MM.1S (cell line): Measurements from ENCODE around the gene SEMA4C.
A peak's percentile ranks its signal among the peaks of the same experiment; 100 is the strongest.

Source experiments
- DNase-seq: peaks from one replicate; pipeline ENCODE4 v3.0.0-alpha.2; 2015
- H2AFZ ChIP-seq: fragments of 300-600 bp; sonication (generic); 2 replicates; pipeline ENCODE4 v1.6.0; 2016; ENCODE audit warnings: antibody characterized with exemption, low read length
- H3F3A ChIP-seq: fragments of 300-600 bp; sonication (generic); 2 replicates; pipeline ENCODE4 v1.6.1; 2016; ENCODE audit warnings: mild to moderate bottlenecking, antibody characterized with exemption, low read length, moderate library complexity, mixed read lengths; ENCODE audit not compliant: insufficient read depth
- H3K27ac ChIP-seq: fragments of 300-600 bp; sonication (generic); 2 replicates; pipeline ENCODE4 v1.5.1; 2016; ENCODE audit warnings: mild to moderate bottlenecking, low read length
- H3K27me3 ChIP-seq: fragments of 300-600 bp; sonication (generic); replicated peaks from 2 replicates; pipeline ENCODE4 v1.6.0; 2016; ENCODE audit warnings: low read length; ENCODE audit not compliant: insufficient read depth
- H3K36me3 ChIP-seq: fragments of 300-600 bp; sonication (generic); replicated peaks from 2 replicates; pipeline ENCODE4 v1.6.1; 2016; ENCODE audit warnings: mild to moderate bottlenecking, low read length, mixed read lengths; ENCODE audit not compliant: insufficient read depth
- H3K4me1 ChIP-seq: fragments of 300-600 bp; sonication (generic); 2 replicates; pipeline ENCODE4 v1.6.1; 2016; ENCODE audit warnings: low read length, mixed read lengths
- H3K4me2 ChIP-seq: fragments of 300-600 bp; sonication (generic); 2 replicates; pipeline ENCODE4 v1.6.0; 2016; ENCODE audit warnings: low read depth, low read length
- H3K4me3 ChIP-seq: fragments of 300-600 bp; sonication (generic); 2 replicates; pipeline ENCODE4 v1.5.1; 2016; ENCODE audit warnings: low read length, mixed read lengths
- H3K79me2 ChIP-seq: fragments of 300-600 bp; sonication (generic); 2 replicates; pipeline ENCODE4 v1.6.1; 2016; ENCODE audit warnings: mixed run types, low read length, mixed read lengths
- H3K9ac ChIP-seq: fragments of 300-600 bp; sonication (generic); 2 replicates; pipeline ENCODE4 v1.6.1; 2016; ENCODE audit warnings: low read length, mixed read lengths
- H3K9me2 ChIP-seq: fragments of 300-600 bp; sonication (generic); replicated peaks from 2 replicates; pipeline ENCODE4 v1.6.1; 2016; ENCODE audit warnings: mild to moderate bottlenecking, low read length, mixed read lengths; ENCODE audit not compliant: insufficient read depth
- H3K9me3 ChIP-seq: fragments of 300-600 bp; sonication (generic); replicated peaks from 2 replicates; pipeline ENCODE4 v1.6.1; 2016; ENCODE audit warnings: mild to moderate bottlenecking, low read length, mixed read lengths; ENCODE audit not compliant: insufficient read depth
- H4K20me1 ChIP-seq: fragments of 300-600 bp; sonication (generic); 2 replicates; pipeline ENCODE4 v1.6.1; 2016; ENCODE audit warnings: mild to moderate bottlenecking, low read length, moderate library complexity, mixed read lengths; ENCODE audit not compliant: insufficient read depth
- EZH2 ChIP-seq: fragments of 300-600 bp; sonication (generic); optimal IDR thresholded peaks from 2 replicates; pipeline ENCODE3; 2017; ENCODE audit warnings: low read depth, mild to moderate bottlenecking, antibody characterized with exemption, low read length, mixed read lengths
- EZH2phosphoT487 ChIP-seq: fragments of 300-600 bp; sonication (generic); IDR thresholded peaks from 2 replicates; pipeline ENCODE4 v1.6.1; 2018; ENCODE audit warnings: antibody characterized with exemption, low read length
- TF ChIP-seq, protein P1 (sequence below): fragments of 300-600 bp; sonication (generic); IDR thresholded peaks from 2 replicates; pipeline ENCODE4 v1.5.1; 2016; ENCODE audit warnings: antibody characterized with exemption, low read length, mixed read lengths

Gene SEMA4C

DNA sequence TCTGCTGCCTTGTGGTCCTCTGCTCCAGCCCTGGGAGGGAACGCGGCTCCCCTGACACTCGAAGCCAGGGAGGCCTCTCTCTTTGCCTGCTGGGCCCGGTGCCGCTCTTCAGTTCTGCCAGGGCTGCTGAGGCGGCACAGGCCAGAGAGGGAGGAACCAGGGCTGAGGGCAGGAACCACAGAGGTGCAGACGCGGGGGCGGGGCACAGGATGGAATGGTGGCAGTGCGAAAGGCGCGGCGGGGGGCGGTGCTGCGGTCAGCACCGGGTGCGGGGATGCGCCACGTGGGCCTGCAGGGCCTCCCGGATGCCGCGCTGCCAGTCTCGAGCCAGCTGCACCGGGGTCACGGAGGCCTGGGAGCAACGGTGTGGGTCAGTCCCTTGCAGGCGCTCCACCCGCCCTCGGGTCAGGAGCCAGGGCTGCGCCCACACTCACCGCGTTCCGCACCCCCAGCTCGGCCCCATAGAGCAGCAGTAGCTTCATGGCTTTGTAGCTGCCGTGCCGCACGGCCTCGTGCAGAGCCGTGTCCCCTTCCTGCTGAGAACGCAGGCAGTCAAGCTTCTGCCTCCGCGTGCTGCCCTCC, 30.5 kb downstream of the SEMA4C start:
- peak; percentile 94 for DNase-seq
- Histone ChIP-seq H3K9me2 (no peaks in the 10 kb centered on the region), H3K79me2 (no peaks in the 10 kb centered on the region; the same call in 1 of the 2 replicates), H2AFZ (peak overlapping the region; percentile 32; the same call in 1 of the 2 replicates), H3K27ac (peak overlapping the region; percentile 64; the same call in 1 of the 2 replicates), H3K4me2 (peak overlapping the region; percentile 49), H3K9ac (peak overlapping the region; percentile 46; the same call in 1 of the 2 replicates), H3K27me3 (no peaks in the 10 kb centered on the region), H3K9me3 (no peaks in the 10 kb centered on the region), H3K4me1 (peaks cover 22% of the 10 kb centered on the region), H4K20me1 (no peaks in the 10 kb centered on the region), H3F3A (peaks cover 19% of the 10 kb centered on the region; the same call in 1 of the 2 replicates), H3K36me3 (no peaks in the 10 kb centered on the region), H3K4me3 (no peak overlapping the region)
- TF ChIP-seq EZH2phosphoT487: no peak
- TF ChIP-seq, protein P1, sequence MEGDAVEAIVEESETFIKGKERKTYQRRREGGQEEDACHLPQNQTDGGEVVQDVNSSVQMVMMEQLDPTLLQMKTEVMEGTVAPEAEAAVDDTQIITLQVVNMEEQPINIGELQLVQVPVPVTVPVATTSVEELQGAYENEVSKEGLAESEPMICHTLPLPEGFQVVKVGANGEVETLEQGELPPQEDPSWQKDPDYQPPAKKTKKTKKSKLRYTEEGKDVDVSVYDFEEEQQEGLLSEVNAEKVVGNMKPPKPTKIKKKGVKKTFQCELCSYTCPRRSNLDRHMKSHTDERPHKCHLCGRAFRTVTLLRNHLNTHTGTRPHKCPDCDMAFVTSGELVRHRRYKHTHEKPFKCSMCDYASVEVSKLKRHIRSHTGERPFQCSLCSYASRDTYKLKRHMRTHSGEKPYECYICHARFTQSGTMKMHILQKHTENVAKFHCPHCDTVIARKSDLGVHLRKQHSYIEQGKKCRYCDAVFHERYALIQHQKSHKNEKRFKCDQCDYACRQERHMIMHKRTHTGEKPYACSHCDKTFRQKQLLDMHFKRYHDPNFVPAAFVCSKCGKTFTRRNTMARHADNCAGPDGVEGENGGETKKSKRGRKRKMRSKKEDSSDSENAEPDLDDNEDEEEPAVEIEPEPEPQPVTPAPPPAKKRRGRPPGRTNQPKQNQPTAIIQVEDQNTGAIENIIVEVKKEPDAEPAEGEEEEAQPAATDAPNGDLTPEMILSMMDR: no peak
- no peak for TF ChIP-seq EZH2

DNA sequence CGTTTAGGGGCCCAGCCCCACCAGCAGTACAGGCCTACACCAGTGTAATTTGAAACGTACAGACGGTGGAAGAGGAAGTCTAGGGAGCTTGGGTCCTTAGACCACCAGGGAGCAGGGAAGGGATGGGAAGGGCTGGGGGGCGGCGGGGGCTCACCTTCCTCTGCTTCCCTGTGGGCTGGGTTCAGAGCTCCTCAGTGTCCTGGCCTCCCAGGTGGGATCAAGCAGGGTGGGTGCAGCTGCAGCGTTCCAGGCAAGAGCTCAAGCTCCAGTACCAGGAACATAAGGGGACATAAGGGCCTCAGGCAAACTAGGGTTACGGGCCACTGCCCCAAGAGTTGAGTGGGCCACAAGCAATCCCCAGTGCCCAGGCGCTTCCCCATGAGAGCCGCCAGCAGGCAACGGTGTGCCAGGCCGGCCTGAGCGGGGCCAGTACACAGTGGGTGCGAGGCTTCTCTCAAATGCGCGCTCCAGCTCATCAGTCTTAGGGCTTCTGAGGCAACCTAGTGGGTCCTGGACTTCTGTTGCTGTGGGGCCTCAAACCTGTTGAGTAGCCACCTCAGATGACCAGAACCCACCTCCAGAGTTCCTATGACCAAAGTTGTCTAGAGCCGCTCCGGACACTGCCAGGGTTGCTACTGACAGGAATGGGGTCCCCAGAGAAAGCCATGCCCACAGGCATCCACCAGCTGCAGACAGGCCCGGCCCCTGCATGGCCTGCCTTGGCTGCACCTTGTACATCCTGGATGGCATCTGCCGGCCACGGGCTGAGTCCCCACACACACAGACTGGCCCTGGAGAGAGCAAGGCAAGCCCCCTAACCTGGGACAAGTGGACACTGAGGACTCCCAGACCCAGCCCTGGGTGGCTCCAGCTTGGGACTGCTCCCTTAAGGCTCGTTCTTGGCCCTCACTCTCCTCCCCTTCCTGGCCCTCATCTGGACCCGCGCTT, 31.3 kb downstream of the SEMA4C start:
- Histone ChIP-seq H3K36me3 (no peaks in the 10 kb centered on the region), H3K4me2 (peak overlapping the region; percentile 49; the same call in 1 of the 2 replicates), H3K79me2 (no peaks in the 10 kb centered on the region; the same call in 1 of the 2 replicates), H3K4me1 (peaks cover 22% of the 10 kb centered on the region), H2AFZ (peak overlapping the region; percentile 32; the same call in 1 of the 2 replicates), H3K27ac (peak overlapping the region; percentile 64; the same call in 1 of the 2 replicates), H4K20me1 (no peaks in the 10 kb centered on the region), H3K9me2 (no peaks in the 10 kb centered on the region), H3K4me3 (no peak overlapping the region), H3F3A (peaks cover 17% of the 10 kb centered on the region; the same call in 1 of the 2 replicates), H3K9ac (peak overlapping the region; percentile 46; the same call in 1 of the 2 replicates), H3K9me3 (no peaks in the 10 kb centered on the region), H3K27me3 (no peaks in the 10 kb centered on the region)
- DNase-seq: no peak
- TF ChIP-seq, protein P1: no peak
- no peak for TF ChIP-seq EZH2
- TF ChIP-seq EZH2phosphoT487: no peak

DNA sequence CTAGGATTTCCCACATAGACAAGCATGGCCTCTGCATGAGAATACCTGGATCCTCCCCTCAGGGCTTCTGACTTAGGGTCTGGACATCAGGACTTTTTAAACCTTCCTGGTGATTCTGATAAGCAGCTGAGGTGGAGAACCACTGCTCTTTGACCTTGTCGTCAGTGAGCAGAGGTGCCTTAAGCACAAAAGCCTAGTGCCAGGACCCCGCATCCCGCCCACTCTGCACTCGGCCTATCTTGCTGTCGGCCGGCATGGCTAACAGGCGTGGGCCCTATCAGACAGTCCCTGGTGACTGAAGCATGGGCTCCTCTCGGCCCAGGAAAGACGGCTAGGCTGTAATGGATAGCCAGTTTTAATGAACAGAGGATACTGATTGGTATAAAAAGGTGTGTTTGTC, 32.3 kb downstream of the SEMA4C start:
- H2AFZ ChIP-seq: no peak overlapping the region
- no peaks in the 10 kb centered on the region for H3K36me3 ChIP-seq
- no peaks in the 10 kb centered on the region for H3K9me2 ChIP-seq
- no peaks in the 10 kb centered on the region for H3K9me3 ChIP-seq
- H3K9ac ChIP-seq: no peak overlapping the region
- H3K27ac ChIP-seq: no peak overlapping the region
- no peak for TF ChIP-seq EZH2phosphoT487
- TF ChIP-seq, protein P1: no peak
- no peak for TF ChIP-seq EZH2
- no peak overlapping the region for H3K4me3 ChIP-seq
- no peaks in the 10 kb centered on the region; the same call in 1 of the 2 replicates for H3K79me2 ChIP-seq
- no peak overlapping the region for H3K4me2 ChIP-seq
- H4K20me1 ChIP-seq: no peaks in the 10 kb centered on the region
- H3F3A ChIP-seq: peaks cover 17% of the 10 kb centered on the region; the same call in 1 of the 2 replicates
- DNase-seq: no peak
- H3K4me1 ChIP-seq: peaks cover 22% of the 10 kb centered on the region
- no peaks in the 10 kb centered on the region for H3K27me3 ChIP-seq
